GM23338 (cell line): ENCODE measurements around the gene PCSK5. TPM values are rescaled to one million over a fixed set of nuclear protein-coding genes. Genes with fewer than 3 reads are reported as not detected.

Experiments used
- ATAC-seq: fragments of 200-7000 bp; cut with Tn5 transposase; 3 replicates; pipeline ENCODE4 v1.9.1; 2020
- DNase-seq: peaks from one replicate; pipeline ENCODE4 v3.0.0-alpha.2; 2015; ENCODE audit warnings: low spot score
- H2AFZ ChIP-seq: fragments of 200-600 bp; sonication (generic); 2 replicates; pipeline ENCODE4 v1.8.0; 2016; ENCODE audit warnings: antibody characterized with exemption, mild to moderate bottlenecking, moderate library complexity
- H3F3A ChIP-seq: fragments of 200-600 bp; sonication (generic); replicated peaks from 2 replicates; pipeline ENCODE4 v1.8.0; 2017; ENCODE audit warnings: antibody characterized with exemption, mixed run types, low read depth
- H3K27ac ChIP-seq: fragments of 200-600 bp; sonication (generic); 2 replicates; pipeline ENCODE4 v1.6.1; 2016; ENCODE audit warnings: low read depth
- H3K27me3 ChIP-seq: fragments of 200-600 bp; sonication (generic); 2 replicates; pipeline ENCODE4 v1.8.0; 2016; ENCODE audit warnings: mild to moderate bottlenecking, mixed run types, moderate library complexity; ENCODE audit not compliant: insufficient read depth
- H3K36me3 ChIP-seq: fragments of 200-600 bp; sonication (generic); 2 replicates; pipeline ENCODE4 v1.8.0; 2016; ENCODE audit warnings: mild to moderate bottlenecking; ENCODE audit not compliant: insufficient read depth
- H3K4me1 ChIP-seq: fragments of 200-600 bp; sonication (generic); 2 replicates; pipeline ENCODE4 v1.8.0; 2016; ENCODE audit warnings: mild to moderate bottlenecking, moderate library complexity; ENCODE audit not compliant: insufficient read depth
- H3K4me2 ChIP-seq: fragments of 200-600 bp; sonication (generic); 2 replicates; pipeline ENCODE4 v1.7.1; 2017; ENCODE audit warnings: mixed run types
- H3K4me3 ChIP-seq: fragments of 200-600 bp; sonication (generic); 2 replicates; pipeline ENCODE4 v1.6.1; 2016; ENCODE audit warnings: mixed run types
- H3K79me2 ChIP-seq: fragments of 200-600 bp; sonication (generic); replicated peaks from 2 replicates; pipeline ENCODE4 v1.8.0; 2017; ENCODE audit warnings: mild to moderate bottlenecking; ENCODE audit not compliant: insufficient read depth
- H3K9me2 ChIP-seq: fragments of 200-600 bp; sonication (generic); 2 replicates; pipeline ENCODE4 v1.8.0; 2017; ENCODE audit not compliant: insufficient read depth
- H4K20me1 ChIP-seq: fragments of 200-600 bp; sonication (generic); replicated peaks from 2 replicates; pipeline ENCODE4 v1.8.0; 2017; ENCODE audit warnings: mild to moderate bottlenecking; ENCODE audit not compliant: insufficient read depth
- H3K27ac Mint-ChIP-seq: 2 replicates; pipeline ENCODE4 v1.8.0; 2020; ENCODE audit warnings: inconsistent platforms, mild to moderate bottlenecking, moderate library complexity, mixed read lengths
- H3K27me3 Mint-ChIP-seq: 3 replicates; pipeline ENCODE4 v1.8.0; 2022; ENCODE audit warnings: low read depth, mild to moderate bottlenecking, moderate library complexity, mixed read lengths, inconsistent platforms; ENCODE audit not compliant: insufficient read depth, poor library complexity
- H3K36me3 Mint-ChIP-seq: 3 replicates; pipeline ENCODE4 v1.8.0; 2021; ENCODE audit warnings: low read depth, mild to moderate bottlenecking, inconsistent platforms, moderate library complexity, mixed read lengths
- H3K4me1 Mint-ChIP-seq: 3 replicates; pipeline ENCODE4 v1.8.0; 2020; ENCODE audit warnings: mild to moderate bottlenecking, inconsistent platforms, mixed read lengths
- H3K4me3 Mint-ChIP-seq: 3 replicates; pipeline ENCODE4 v1.8.0; 2021; ENCODE audit warnings: moderate library complexity, mild to moderate bottlenecking, inconsistent platforms, mixed read lengths
- H3K9me3 Mint-ChIP-seq: 3 replicates; pipeline ENCODE4 v1.8.0; 2020; ENCODE audit warnings: moderate library complexity, mild to moderate bottlenecking, inconsistent platforms, mixed read lengths
- CREB1 ChIP-seq: fragments of 250-450 bp; sonication (Bioruptor Pico); IDR thresholded peaks from 2 replicates; pipeline ENCODE4 v1.5.0; 2020; ENCODE audit warnings: low read depth, mild to moderate bottlenecking, moderate library complexity
- EZH2 ChIP-seq: fragments of 200-600 bp; sonication (generic); IDR thresholded peaks from one replicate; pipeline ENCODE4 v1.8.0; 2017; ENCODE audit warnings: antibody characterized with exemption, mild to moderate bottlenecking, low read depth; ENCODE audit not compliant: unreplicated experiment
- JUNB ChIP-seq: IDR thresholded peaks from one replicate; pipeline ENCODE4 v1.6.1; 2016; ENCODE audit warnings: antibody characterized with exemption; ENCODE audit not compliant: unreplicated experiment
- NANOG ChIP-seq: IDR thresholded peaks from 2 replicates; pipeline ENCODE4 v1.6.1; 2016; ENCODE audit warnings: antibody characterized with exemption, borderline replicate concordance
- POLR2AphosphoS5 ChIP-seq: IDR thresholded peaks from 2 replicates; pipeline ENCODE4 v1.6.1; 2016; ENCODE audit warnings: antibody characterized with exemption, low read depth
- REST ChIP-seq: IDR thresholded peaks from one replicate; pipeline ENCODE4 v1.6.1; 2018; ENCODE audit warnings: antibody characterized with exemption; ENCODE audit not compliant: unreplicated experiment
- STAT1 ChIP-seq: IDR thresholded peaks from one replicate; pipeline ENCODE4 v1.6.1; 2016; ENCODE audit warnings: antibody characterized with exemption; ENCODE audit not compliant: unreplicated experiment
- ZNF114 ChIP-seq: fragments of 250-450 bp; sonication (Bioruptor Pico); IDR thresholded peaks from 2 replicates; pipeline ENCODE4 v1.5.0; 2020; ENCODE audit warnings: mild to moderate bottlenecking, moderate library complexity
- ZNF331 ChIP-seq: fragments of 250-450 bp; sonication (Bioruptor Pico); IDR thresholded peaks from 2 replicates; pipeline ENCODE4 v1.5.0; 2020; ENCODE audit warnings: low read depth, mild to moderate bottlenecking, moderate library complexity
- polyA plus RNA-seq: library from polyadenylated mRNA; unstranded; fragments of >200 nt; fragmentation: Nextera tagmentation; extraction: Ambion mirVana; gene quantifications from 2 replicates; pipeline ENCODE4 v1.2.1, GENCODE V29; 2016
- total RNA-seq: library from RNA; depleted of rRNA; stranded (reverse); fragments of >200 nt; shearing (Covaris generic); gene quantifications from 2 replicates; pipeline ENCODE4 v1.2.3, GENCODE V29; 2014
- TF ChIP-seq, protein P1 (sequence below): fragments of 250-450 bp; sonication (Bioruptor Pico); IDR thresholded peaks from 2 replicates; pipeline ENCODE4 v1.5.0; 2020; ENCODE audit warnings: mild to moderate bottlenecking, moderate library complexity
- TF ChIP-seq, protein P2 (sequence below): IDR thresholded peaks from 2 replicates; pipeline ENCODE4 v1.6.1; 2016; ENCODE audit warnings: antibody characterized with exemption

The PCSK5 gene
- total and polyA plus RNA-seq, 2 experiments from 2014 or later = 12.3 to 34.8 TPM

- no peak overlapping the region for H3K4me3 ChIP-seq
These were observed 225.6 kb downstream of the PCSK5 start for GRCh38 chr9:76115982-76116646.

GRCh38 chr9:76116913-76117312, 226.4 kb downstream of the PCSK5 start:
- no peaks in the 10 kb centered on the region for H3K36me3 ChIP-seq
- Mint-ChIP-seq H3K4me3 (no peak overlapping the region), H3K4me1 (peaks cover 2% of the 10 kb centered on the region; the same call in 1 of the 3 replicates), H3K27me3 (no peaks in the 10 kb centered on the region), H3K27ac (no peak overlapping the region), H3K9me3 (no peaks in the 10 kb centered on the region), H3K36me3 (no peaks in the 10 kb centered on the region)
- DNase-seq = no peak
- no peak for ATAC-seq
- no peaks in the 10 kb centered on the region for H3F3A ChIP-seq
- H2AFZ ChIP-seq = no peak overlapping the region
- H3K27me3 ChIP-seq = no peaks in the 10 kb centered on the region
- no peaks in the 10 kb centered on the region for H3K9me2 ChIP-seq
- no peaks in the 10 kb centered on the region for H4K20me1 ChIP-seq
- no peaks in the 10 kb centered on the region for H3K4me1 ChIP-seq
- no peak overlapping the region for H3K4me2 ChIP-seq
- H3K79me2 ChIP-seq = no peaks in the 10 kb centered on the region
- no peak overlapping the region for H3K4me3 ChIP-seq
- no peak overlapping the region for H3K27ac ChIP-seq
- TF ChIP-seq REST (no peak), CREB1 (no peak), ZNF114 (CRISPR knock-in tag) (no peak), NANOG (no peak), STAT1 (no peak), JUNB (no peak), POLR2AphosphoS5 (no peak), ZNF331 (no peak), EZH2 (no peak)
- TF ChIP-seq, protein P1, sequence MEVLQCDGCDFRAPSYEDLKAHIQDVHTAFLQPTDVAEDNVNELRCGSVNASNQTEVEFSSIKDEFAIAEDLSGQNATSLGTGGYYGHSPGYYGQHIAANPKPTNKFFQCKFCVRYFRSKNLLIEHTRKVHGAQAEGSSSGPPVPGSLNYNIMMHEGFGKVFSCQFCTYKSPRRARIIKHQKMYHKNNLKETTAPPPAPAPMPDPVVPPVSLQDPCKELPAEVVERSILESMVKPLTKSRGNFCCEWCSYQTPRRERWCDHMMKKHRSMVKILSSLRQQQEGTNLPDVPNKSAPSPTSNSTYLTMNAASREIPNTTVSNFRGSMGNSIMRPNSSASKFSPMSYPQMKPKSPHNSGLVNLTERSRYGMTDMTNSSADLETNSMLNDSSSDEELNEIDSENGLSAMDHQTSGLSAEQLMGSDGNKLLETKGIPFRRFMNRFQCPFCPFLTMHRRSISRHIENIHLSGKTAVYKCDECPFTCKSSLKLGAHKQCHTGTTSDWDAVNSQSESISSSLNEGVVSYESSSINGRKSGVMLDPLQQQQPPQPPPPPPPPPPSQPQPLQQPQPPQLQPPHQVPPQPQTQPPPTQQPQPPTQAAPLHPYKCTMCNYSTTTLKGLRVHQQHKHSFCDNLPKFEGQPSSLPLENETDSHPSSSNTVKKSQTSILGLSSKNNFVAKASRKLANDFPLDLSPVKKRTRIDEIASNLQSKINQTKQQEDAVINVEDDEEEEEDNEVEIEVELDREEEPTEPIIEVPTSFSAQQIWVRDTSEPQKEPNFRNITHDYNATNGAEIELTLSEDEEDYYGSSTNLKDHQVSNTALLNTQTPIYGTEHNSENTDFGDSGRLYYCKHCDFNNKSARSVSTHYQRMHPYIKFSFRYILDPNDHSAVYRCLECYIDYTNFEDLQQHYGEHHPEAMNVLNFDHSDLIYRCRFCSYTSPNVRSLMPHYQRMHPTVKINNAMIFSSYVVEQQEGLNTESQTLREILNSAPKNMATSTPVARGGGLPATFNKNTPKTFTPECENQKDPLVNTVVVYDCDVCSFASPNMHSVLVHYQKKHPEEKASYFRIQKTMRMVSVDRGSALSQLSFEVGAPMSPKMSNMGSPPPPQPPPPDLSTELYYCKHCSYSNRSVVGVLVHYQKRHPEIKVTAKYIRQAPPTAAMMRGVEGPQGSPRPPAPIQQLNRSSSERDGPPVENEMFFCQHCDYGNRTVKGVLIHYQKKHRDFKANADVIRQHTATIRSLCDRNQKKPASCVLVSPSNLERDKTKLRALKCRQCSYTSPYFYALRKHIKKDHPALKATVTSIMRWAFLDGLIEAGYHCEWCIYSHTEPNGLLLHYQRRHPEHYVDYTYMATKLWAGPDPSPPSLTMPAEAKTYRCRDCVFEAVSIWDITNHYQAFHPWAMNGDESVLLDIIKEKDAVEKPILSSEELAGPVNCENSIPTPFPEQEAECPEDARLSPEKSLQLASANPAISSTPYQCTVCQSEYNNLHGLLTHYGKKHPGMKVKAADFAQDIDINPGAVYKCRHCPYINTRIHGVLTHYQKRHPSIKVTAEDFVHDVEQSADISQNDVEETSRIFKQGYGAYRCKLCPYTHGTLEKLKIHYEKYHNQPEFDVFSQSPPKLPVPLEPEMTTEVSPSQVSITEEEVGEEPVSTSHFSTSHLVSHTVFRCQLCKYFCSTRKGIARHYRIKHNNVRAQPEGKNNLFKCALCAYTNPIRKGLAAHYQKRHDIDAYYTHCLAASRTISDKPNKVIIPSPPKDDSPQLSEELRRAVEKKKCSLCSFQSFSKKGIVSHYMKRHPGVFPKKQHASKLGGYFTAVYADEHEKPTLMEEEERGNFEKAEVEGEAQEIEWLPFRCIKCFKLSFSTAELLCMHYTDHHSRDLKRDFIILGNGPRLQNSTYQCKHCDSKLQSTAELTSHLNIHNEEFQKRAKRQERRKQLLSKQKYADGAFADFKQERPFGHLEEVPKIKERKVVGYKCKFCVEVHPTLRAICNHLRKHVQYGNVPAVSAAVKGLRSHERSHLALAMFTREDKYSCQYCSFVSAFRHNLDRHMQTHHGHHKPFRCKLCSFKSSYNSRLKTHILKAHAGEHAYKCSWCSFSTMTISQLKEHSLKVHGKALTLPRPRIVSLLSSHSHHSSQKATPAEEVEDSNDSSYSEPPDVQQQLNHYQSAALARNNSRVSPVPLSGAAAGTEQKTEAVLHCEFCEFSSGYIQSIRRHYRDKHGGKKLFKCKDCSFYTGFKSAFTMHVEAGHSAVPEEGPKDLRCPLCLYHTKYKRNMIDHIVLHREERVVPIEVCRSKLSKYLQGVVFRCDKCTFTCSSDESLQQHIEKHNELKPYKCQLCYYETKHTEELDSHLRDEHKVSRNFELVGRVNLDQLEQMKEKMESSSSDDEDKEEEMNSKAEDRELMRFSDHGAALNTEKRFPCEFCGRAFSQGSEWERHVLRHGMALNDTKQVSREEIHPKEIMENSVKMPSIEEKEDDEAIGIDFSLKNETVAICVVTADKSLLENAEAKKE (CRISPR knock-in tag) = no peak
- TF ChIP-seq, protein P2, sequence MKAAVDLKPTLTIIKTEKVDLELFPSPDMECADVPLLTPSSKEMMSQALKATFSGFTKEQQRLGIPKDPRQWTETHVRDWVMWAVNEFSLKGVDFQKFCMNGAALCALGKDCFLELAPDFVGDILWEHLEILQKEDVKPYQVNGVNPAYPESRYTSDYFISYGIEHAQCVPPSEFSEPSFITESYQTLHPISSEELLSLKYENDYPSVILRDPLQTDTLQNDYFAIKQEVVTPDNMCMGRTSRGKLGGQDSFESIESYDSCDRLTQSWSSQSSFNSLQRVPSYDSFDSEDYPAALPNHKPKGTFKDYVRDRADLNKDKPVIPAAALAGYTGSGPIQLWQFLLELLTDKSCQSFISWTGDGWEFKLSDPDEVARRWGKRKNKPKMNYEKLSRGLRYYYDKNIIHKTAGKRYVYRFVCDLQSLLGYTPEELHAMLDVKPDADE = no peak

More at GRCh38 chr9:76115982-76116646, 225.6 kb downstream of the PCSK5 start:
- Histone ChIP-seq H3K36me3 (no peaks in the 10 kb centered on the region), H3K79me2 (no peaks in the 10 kb centered on the region), H3K27me3 (no peaks in the 10 kb centered on the region), H3F3A (no peaks in the 10 kb centered on the region), H3K9me2 (no peaks in the 10 kb centered on the region), H4K20me1 (no peaks in the 10 kb centered on the region), H2AFZ (no peak overlapping the region), H3K4me2 (no peak overlapping the region), H3K4me1 (no peaks in the 10 kb centered on the region), H3K27ac (no peak overlapping the region)
- Mint-ChIP-seq H3K9me3 (no peaks in the 10 kb centered on the region), H3K27ac (no peak overlapping the region; the same call in 1 of the 2 replicates), H3K4me3 (no peak overlapping the region), H3K27me3 (no peaks in the 10 kb centered on the region), H3K4me1 (peaks cover 2% of the 10 kb centered on the region; the same call in 1 of the 3 replicates), H3K36me3 (no peaks in the 10 kb centered on the region)
- ATAC-seq (no peak), DNase-seq (no peak)
- TF ChIP-seq ZNF114 (CRISPR knock-in tag) = no peak
- no peak for TF ChIP-seq JUNB
- TF ChIP-seq ZNF331 = no peak
